BE2C (cell line): ENCODE measurements around the gene ICE1.

Source experiments
- DNase-seq: peaks from one replicate; pipeline ENCODE4 v3.0.0-alpha.2; 2020
- H3K27me3 ChIP-seq: fragments of 250-450 bp; sonication (Bioruptor Pico); 2 replicates; pipeline ENCODE4 v1.5.1; 2020; ENCODE audit warnings: mild to moderate bottlenecking
- H3K36me3 ChIP-seq: fragments of 250-450 bp; sonication (Bioruptor Pico); 2 replicates; pipeline ENCODE4 v1.5.1; 2020; ENCODE audit warnings: mild to moderate bottlenecking
- H3K4me1 ChIP-seq: fragments of 250-450 bp; sonication (Bioruptor Pico); 2 replicates; pipeline ENCODE4 v1.5.1; 2020
- H3K4me3 ChIP-seq: 2 replicates; pipeline ENCODE4 v1.5.1; 2011; ENCODE audit warnings: low read depth, low read length
- H3K9me3 ChIP-seq: fragments of 250-450 bp; sonication (Bioruptor Pico); 2 replicates; pipeline ENCODE4 v1.5.1; 2020
- CTCF ChIP-seq: IDR thresholded peaks from 2 replicates; pipeline ENCODE4 v1.5.1; 2012; ENCODE audit warnings: mild to moderate bottlenecking, low read depth, low read length

Gene ICE1

GRCh38 chr5:5494489-5495402 lies 72.3 kb downstream of the ICE1 start:
- Histone ChIP-seq H3K9me3 (no peaks in the 10 kb centered on the region), H3K4me3 (no peak overlapping the region), H3K4me1 (peaks cover 4% of the 10 kb centered on the region), H3K27me3 (no peaks in the 10 kb centered on the region), H3K36me3 (peaks cover under 1% of the 10 kb centered on the region; the same call in 1 of the 2 replicates)
- no peak for DNase-seq
- no peak for TF ChIP-seq CTCF

DNA sequence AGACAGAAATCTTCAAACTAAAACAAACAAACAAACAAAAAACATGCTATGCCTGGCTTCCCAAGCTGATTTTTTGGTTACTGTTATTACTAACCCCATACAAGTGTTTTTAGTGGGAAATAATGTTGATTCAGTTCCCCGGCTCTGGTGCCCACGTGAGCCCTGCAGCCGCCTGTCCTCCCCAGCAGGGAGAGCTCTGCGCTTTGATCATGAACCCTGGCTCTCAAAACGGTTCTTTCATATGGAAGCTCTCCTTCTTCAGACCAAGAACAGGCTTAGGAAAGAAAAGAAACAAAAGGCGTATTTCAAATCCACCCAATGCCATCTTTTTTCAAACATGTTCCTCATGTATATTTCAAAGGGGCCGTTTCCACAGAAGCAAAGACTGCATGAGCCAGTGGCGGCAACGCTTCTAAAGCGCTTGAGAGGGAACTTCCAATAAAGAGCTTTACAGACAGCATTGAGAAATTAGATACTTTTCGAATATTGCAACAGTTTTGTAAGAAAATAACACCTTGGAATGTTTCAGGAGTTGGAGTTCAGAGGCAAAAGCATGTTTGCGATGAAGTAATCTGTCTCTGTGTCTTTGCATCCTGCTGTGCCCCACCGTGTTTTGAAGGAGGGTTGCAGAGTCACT lies 74.8 kb downstream of the ICE1 start:
- peaks cover 4% of the 10 kb centered on the region for H3K4me1 ChIP-seq
- H3K27me3 ChIP-seq, result no peaks in the 10 kb centered on the region
- peak; percentile 97 for TF ChIP-seq CTCF
- H3K36me3 ChIP-seq, result no peaks in the 10 kb centered on the region
- no peak overlapping the region for H3K4me3 ChIP-seq
- no peaks in the 10 kb centered on the region for H3K9me3 ChIP-seq
- peak; percentile 75 for DNase-seq

GRCh38 chr5:5499442-5499841 lies 77.0 kb downstream of the ICE1 start:
- no peak for DNase-seq
- TF ChIP-seq CTCF, result no peak
- H3K4me3 ChIP-seq, result no peak overlapping the region

GRCh38 chr5:5504325-5504724 lies 81.8 kb downstream of the ICE1 start:
- Histone ChIP-seq H3K27me3 (no peaks in the 10 kb centered on the region), H3K4me1 (no peaks in the 10 kb centered on the region), H3K9me3 (no peaks in the 10 kb centered on the region), H3K4me3 (no peak overlapping the region), H3K36me3 (no peaks in the 10 kb centered on the region)
- no peak for DNase-seq
- TF ChIP-seq CTCF, result no peak

More at GRCh38 chr5:5499442-5499841, 77.0 kb downstream of the ICE1 start:
- Histone ChIP-seq H3K9me3 (no peaks in the 10 kb centered on the region), H3K4me1 (peaks cover 4% of the 10 kb centered on the region), H3K36me3 (no peaks in the 10 kb centered on the region), H3K27me3 (no peaks in the 10 kb centered on the region)

- Histone ChIP-seq H3K27me3 (no peaks in the 10 kb centered on the region), H3K4me1 (no peaks in the 10 kb centered on the region), H3K9me3 (no peaks in the 10 kb centered on the region; the same call in 1 of the 2 replicates), H3K4me3 (no peak overlapping the region), H3K36me3 (no peaks in the 10 kb centered on the region)
- DNase-seq, result no peak
- TF ChIP-seq CTCF, result no peak
Observed at GRCh38 chr5:5505815-5506214, 83.3 kb downstream of the ICE1 start.

DNA sequence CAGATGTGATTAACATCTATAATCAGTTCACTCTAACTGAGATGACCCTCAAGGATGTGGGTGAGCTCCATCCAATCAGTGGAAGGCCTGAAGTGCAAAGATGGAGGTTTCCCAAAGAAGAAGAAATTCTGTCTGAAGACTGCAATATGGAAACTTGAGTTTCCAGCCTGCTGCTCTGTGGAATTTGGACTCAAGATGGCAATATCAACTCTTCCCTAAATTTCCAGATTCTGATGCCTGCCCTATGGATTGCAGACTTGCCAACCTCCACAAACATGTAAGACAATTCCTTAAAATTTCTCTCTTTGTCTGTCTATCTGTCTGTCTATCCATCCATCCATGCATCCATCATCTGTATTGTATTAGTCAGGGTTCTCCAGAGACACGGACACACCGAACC lies 85.9 kb downstream of the ICE1 start:
- Histone ChIP-seq H3K9me3 (no peaks in the 10 kb centered on the region; the same call in none of the 2 replicates), H3K4me1 (peaks cover 12% of the 10 kb centered on the region), H3K4me3 (no peak overlapping the region), H3K27me3 (no peaks in the 10 kb centered on the region), H3K36me3 (no peaks in the 10 kb centered on the region)
- DNase-seq, result no peak
- no peak for TF ChIP-seq CTCF
